PFSK-1 (cell line): Measurements from ENCODE around the gene FAH.

Source experiments
- POLR2AphosphoS5 ChIP-seq: IDR thresholded peaks from 2 replicates; pipeline ENCODE4 v1.6.1; 2012; ENCODE audit warnings: low read depth, mild to moderate bottlenecking, control low read depth, low read length, moderate library complexity
- REST ChIP-seq, 2 experiments: IDR thresholded peaks; 2 replicates each; pipeline versions ENCODE4 v1.6.1 to v1.8.0; 2011 to 2012; ENCODE audit warnings: low read depth in 2 of 2, low read length in 2 of 2, control low read depth in 1 of 2, inconsistent platforms in 1 of 2, mild to moderate bottlenecking in 1 of 2, moderate library complexity in 1 of 2; ENCODE audit not compliant: insufficient read depth in 1 of 2
- TAF1 ChIP-seq: IDR thresholded peaks from 2 replicates; pipeline ENCODE4 v1.6.1; 2012; ENCODE audit warnings: low read length, control low read depth, borderline replicate concordance; ENCODE audit not compliant: insufficient read depth

GRCh38 chr15:80172401-80172800 lies 19.6 kb downstream of the FAH start:
- no peak for TF ChIP-seq TAF1
- no peak for TF ChIP-seq POLR2AphosphoS5
- TF ChIP-seq REST (IDR thresholded peaks at IDR 0.05; ENCODE audit: insufficient read depth in 1 of 2, low read depth in 2 of 2, low read length in 2 of 2), result no peak
